Colonic mucosa (tissue), 4 donors: ENCODE measurements around the gene CPM. TPM values are rescaled to one million over a fixed set of nuclear protein-coding genes. Genes with fewer than 3 reads are reported as not detected.
"Not testable (repeated sequence)": the region's sequence is repeated elsewhere in the genome, so short reads cannot be mapped to it uniquely, and the experiment has no call there.

Experiments used
- DNase-seq: peaks from one replicate; pipeline ENCODE4 v3.0.0-alpha.2; 2020
- H3K27ac ChIP-seq: fragments of 200-600 bp; one replicate; pipeline ENCODE4 v1.8.0; 2021
- H3K27me3 ChIP-seq: fragments of 200-600 bp; one replicate; pipeline ENCODE4 v1.8.0; 2021
- H3K36me3 ChIP-seq: fragments of 200-600 bp; one replicate; pipeline ENCODE4 v1.8.0; 2021
- H3K4me1 ChIP-seq: fragments of 200-600 bp; one replicate; pipeline ENCODE4 v1.8.0; 2021; ENCODE audit warnings: mild to moderate bottlenecking
- H3K4me3 ChIP-seq: fragments of 200-600 bp; one replicate; pipeline ENCODE4 v1.8.0; 2021
- H3K9ac ChIP-seq, 2 donors: one replicate each; pipeline ENCODE4 v1.7.0; 2013; ENCODE audit warnings: control low read depth in 2 of 2, low read depth in 2 of 2, low read length in 2 of 2
- H3K9me3 ChIP-seq: fragments of 200-600 bp; one replicate; pipeline ENCODE4 v1.8.0; 2021
- intact Hi-C: fragments of 100-400 bp; cut with DNase I; formaldehyde crosslinking; loops from one replicate; pipeline ENCODE4 v1.14.1; 2022
- total RNA-seq, 2 donors: library from RNA; stranded (reverse); fragmentation: NEBNext Ultra II Directional in 1 of 2; extraction: Animal tissue kit (Norgen Biotek cat#: 25700) in 1 of 2; gene quantifications; one replicate each; pipeline ENCODE4 v1.2.1, GENCODE V29; 2021
- TF ChIP-seq, protein P1 (sequence below): fragments of 200-600 bp; IDR thresholded peaks from one replicate; pipeline ENCODE4 v1.8.0; 2022; ENCODE audit warnings: antibody characterized with exemption, mild to moderate bottlenecking
- donor health status: healthy.
- donor health status: DM: no; HTN: no; CAD: no.
- donor health status: DM: no; HTN: no; CAD: no.

Gene CPM
- total RNA-seq, 2 donors from 2014 or later = 30.0 to 40.3 TPM

DNA sequence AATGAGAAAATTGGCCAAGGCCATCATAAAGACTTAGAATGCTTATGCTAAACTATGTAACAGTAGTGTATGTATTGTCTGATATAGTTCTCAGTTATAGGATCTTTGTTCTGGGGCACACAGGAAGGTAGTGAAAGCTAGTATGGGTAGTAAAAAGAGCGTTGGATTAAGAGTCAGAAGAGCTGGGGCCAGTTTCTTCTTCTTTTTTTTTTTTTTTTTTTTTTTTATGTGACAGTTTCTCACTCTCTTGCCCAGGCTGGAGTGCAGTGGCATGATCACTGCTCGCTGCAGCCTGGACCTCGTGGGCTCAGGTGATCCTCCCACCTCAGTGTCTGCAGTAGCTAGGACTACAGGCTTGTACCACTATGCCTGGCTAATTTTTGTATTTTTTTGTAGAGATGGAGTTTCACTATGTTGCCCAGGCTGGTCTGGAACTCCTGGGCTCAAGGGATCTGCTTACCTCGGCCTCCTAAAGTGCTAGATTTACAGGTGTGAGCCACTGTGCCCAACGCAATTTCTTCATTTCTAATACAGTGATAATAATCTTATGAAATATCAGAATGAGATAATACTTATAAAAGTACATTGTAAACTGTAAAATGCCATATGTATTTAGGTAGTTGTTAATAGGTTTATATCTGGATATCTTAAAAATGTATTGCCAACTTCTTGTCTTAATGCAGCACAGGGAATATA is 117.6 kb downstream of the CPM start:
- Histone ChIP-seq H3K4me3 (no peak overlapping the region), H3K27me3 (no peaks in the 10 kb centered on the region), H3K36me3 (peaks cover 5% of the 10 kb centered on the region), H3K9ac (no peak overlapping the region), H3K9me3 (no peaks in the 10 kb centered on the region), H3K27ac (no peak overlapping the region), H3K4me1 (no peaks in the 10 kb centered on the region)
- DNase-seq = no peak
- intact Hi-C loops = no loop called here
- TF ChIP-seq, protein P1, sequence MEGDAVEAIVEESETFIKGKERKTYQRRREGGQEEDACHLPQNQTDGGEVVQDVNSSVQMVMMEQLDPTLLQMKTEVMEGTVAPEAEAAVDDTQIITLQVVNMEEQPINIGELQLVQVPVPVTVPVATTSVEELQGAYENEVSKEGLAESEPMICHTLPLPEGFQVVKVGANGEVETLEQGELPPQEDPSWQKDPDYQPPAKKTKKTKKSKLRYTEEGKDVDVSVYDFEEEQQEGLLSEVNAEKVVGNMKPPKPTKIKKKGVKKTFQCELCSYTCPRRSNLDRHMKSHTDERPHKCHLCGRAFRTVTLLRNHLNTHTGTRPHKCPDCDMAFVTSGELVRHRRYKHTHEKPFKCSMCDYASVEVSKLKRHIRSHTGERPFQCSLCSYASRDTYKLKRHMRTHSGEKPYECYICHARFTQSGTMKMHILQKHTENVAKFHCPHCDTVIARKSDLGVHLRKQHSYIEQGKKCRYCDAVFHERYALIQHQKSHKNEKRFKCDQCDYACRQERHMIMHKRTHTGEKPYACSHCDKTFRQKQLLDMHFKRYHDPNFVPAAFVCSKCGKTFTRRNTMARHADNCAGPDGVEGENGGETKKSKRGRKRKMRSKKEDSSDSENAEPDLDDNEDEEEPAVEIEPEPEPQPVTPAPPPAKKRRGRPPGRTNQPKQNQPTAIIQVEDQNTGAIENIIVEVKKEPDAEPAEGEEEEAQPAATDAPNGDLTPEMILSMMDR = no peak

DNA sequence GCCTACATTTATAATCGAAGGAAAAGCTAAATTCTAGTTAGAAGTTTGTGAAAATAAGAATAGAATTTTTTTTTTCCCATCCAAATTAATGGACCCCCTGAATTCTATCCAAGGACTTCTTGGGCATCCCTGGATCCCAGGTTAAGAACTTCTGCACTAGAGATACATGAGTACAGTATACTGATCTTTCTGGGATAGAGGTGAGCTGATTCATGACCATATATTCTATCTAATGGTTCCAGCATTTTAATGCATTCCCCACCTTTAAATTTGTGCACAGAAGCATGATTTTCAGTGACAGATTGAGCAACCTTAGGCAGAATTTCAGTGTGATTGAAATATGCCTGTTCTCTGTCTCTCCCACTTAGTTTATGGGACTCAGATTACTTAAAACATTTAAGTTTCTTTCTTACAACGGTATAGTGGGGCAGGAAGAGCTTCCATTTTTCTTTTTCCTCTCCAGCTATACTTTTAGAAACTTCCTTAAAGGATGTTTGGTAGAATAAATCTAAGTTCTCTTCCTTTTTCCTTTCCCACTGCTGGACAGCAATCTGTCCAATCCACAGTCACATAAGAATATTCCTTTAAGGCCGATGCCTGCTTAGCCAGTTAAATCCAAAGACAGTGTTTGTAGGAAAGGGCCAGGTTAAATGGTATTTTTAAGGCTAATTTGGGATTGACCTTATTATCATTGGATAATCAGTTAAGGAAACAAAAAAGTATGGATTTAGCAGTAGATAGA is 118.3 kb downstream of the CPM start:
- Histone ChIP-seq H3K4me1 (no peaks in the 10 kb centered on the region), H3K36me3 (peaks cover 5% of the 10 kb centered on the region), H3K27ac (no peak overlapping the region), H3K9me3 (no peaks in the 10 kb centered on the region), H3K9ac (no peak overlapping the region), H3K27me3 (no peaks in the 10 kb centered on the region), H3K4me3 (no peak overlapping the region)
- TF ChIP-seq, protein P1 = no peak
- DNase-seq = no peak
- intact Hi-C loops = no loop called here

DNA sequence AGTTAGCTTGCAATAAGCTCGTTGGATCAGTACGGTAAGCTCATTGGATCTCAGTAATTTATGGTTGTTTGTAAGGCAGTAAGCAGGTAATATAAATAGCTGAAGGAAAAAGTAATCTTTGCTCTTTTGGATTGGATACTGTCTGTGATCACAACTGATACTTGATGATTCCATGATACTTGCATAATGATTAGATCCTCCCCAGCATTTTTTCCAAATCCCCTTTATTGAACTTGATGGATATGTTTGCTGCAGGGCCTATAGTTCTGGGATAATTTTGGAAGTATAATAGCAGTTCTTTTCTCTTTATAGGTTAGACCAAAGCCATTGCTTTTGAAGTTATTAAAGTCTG is 119.8 kb downstream of the CPM start:
- H3K27ac ChIP-seq = no peak overlapping the region
- H3K4me3 ChIP-seq = no peak overlapping the region
- intact Hi-C loops = no loop called here
- no peak for DNase-seq
- H3K9ac ChIP-seq = no peak overlapping the region
- no peaks in the 10 kb centered on the region for H3K4me1 ChIP-seq
- TF ChIP-seq, protein P1 = no peak
- H3K36me3 ChIP-seq = peaks cover 5% of the 10 kb centered on the region
- H3K27me3 ChIP-seq = no peaks in the 10 kb centered on the region
- no peaks in the 10 kb centered on the region for H3K9me3 ChIP-seq

DNA sequence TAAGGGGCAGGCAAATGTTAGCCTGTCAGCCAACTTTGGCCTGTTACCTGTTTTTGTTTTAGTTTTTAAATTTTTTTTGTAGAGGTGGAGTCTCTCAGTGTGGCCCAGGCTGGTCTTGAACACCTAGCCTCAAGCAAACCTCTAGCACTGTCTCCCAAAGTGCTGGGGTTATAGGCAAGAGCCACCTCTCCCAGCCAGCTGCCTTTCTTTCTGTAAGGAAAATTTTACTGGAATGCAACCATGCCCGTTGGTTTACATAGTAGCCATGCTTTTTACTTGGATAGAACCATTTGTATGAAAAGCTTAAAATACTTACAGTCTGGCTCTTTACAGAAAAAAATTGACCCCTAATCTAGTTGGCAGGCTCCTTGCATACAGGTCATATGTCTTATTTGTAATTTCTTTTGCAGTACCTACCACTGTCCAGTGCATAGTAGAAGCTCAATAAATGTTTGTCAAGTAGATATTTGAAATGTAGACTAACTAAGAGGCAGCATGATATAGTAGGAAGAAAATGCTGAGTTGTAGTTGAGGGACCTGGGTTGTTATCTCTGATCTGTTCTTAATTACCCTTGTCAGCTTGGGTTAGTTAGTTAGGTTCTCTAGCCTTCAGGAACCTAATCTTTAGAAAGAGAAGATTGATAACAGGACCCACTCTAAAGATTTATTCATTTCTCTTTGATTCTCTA is 120.3 kb downstream of the CPM start:
- H3K27ac ChIP-seq = no peak overlapping the region
- DNase-seq = no peak
- H3K9ac ChIP-seq = no peak overlapping the region
- no peaks in the 10 kb centered on the region for H3K9me3 ChIP-seq
- peaks cover 5% of the 10 kb centered on the region for H3K36me3 ChIP-seq
- H3K4me3 ChIP-seq = no peak overlapping the region
- H3K27me3 ChIP-seq = no peaks in the 10 kb centered on the region
- TF ChIP-seq, protein P1 = no peak
- H3K4me1 ChIP-seq = no peaks in the 10 kb centered on the region
- intact Hi-C loops = no loop called here

DNA sequence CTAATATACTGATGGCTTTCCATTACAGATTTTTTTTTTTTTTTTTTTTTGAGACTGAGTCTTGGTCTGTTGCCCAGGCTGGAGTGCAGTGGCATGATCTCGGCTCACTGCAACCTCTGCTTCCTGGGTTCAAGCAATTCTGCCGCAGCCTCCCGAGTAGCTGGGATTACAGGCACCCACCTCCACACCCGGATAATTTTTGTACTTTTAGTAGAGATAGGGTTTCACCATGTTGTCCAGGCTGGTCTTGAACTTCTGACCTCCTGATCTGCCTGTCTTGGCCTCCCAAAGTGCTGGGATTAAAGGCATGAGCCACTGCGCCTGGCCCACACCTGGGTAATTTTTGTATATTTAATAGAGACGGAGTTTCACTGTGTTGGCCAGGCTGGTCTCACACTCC is 121.4 kb downstream of the CPM start:
- intact Hi-C loops = not testable (repeated sequence)

DNA sequence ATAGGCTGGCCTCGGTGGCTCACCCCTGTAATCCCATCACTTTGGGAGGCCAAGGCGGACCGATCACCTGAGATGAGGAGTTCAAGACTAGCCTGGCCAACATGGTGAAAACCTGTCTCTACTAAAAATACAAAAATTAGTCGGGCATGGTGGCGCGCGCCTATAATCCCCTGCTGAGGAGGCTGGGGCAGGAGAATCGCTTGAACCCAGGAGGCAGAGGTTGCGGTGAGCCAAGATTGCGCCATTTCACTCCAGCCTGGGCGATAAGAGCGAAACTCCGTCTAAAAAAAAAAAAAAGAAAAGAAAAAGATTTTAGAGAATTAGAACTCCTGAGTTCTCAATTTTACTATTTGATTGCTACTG is 123.0 kb downstream of the CPM start:
- peak overlapping the region in 1 of 2 donors; percentile 19 for H3K9ac ChIP-seq

More for the DNA sequence above, 121.4 kb downstream of the CPM start:
- H3K27ac ChIP-seq, H3K9ac ChIP-seq, DNase-seq, H3K4me1 ChIP-seq, H3K27me3 ChIP-seq, H3K4me3 ChIP-seq, H3K9me3 ChIP-seq, H3K36me3 ChIP-seq: not testable (repeated sequence)

More for the DNA sequence above, 123.0 kb downstream of the CPM start:
- H3K9me3 ChIP-seq, H3K27ac ChIP-seq, H3K36me3 ChIP-seq, H3K4me1 ChIP-seq, DNase-seq, H3K4me3 ChIP-seq, H3K27me3 ChIP-seq, intact Hi-C loops: not testable (repeated sequence)
